ENCODE measurements around the gene HCRTR1.

GRCh38 chr1:31657020-31657804 is 39.7 kb downstream of the HCRTR1 start:
- no peak for TF ChIP-seq CTCF (IDR thresholded peaks at IDR 0.05; ENCODE audit: poor library complexity, severe bottlenecking)
- TF ChIP-seq EZH2 (IDR thresholded peaks at IDR 0.05; ENCODE audit: borderline replicate concordance, insufficient read depth, low read length, poor library complexity, severe bottlenecking): no peak
- TF ChIP-seq POLR2AphosphoS5 (IDR thresholded peaks at IDR 0.05): no peak
- no peak for TF ChIP-seq REST (IDR thresholded peaks at IDR 0.05; ENCODE audit: borderline replicate concordance)
- no peak for TF ChIP-seq EP300 (conservative IDR thresholded peaks at IDR 0.05; ENCODE audit: poor library complexity, severe bottlenecking)
- no peak for TF ChIP-seq MXI1 (conservative IDR thresholded peaks at IDR 0.05; ENCODE audit: poor library complexity, severe bottlenecking)
